SU-DHL-6 (cell line): ENCODE data around the gene ITGB6.

Experiments used
- H2AFZ ChIP-seq: fragments of 200-600 bp; sonication (generic); 2 replicates; pipeline ENCODE4 v1.6.1; 2014; ENCODE audit warnings: low read depth, mild to moderate bottlenecking, moderate library complexity, mixed read lengths, antibody characterized with exemption, low read length; ENCODE audit not compliant: severe bottlenecking
- H3F3A ChIP-seq: fragments of 200-600 bp; shearing (Covaris generic); 2 replicates; pipeline ENCODE4 v1.6.0; 2016; ENCODE audit warnings: antibody characterized with exemption, mild to moderate bottlenecking; ENCODE audit not compliant: insufficient read depth
- H3K27ac ChIP-seq: fragments of 200-600 bp; sonication (generic); 2 replicates; pipeline ENCODE4 v1.5.1; 2016; ENCODE audit warnings: low read depth, mild to moderate bottlenecking, low read length, moderate library complexity, mixed read lengths
- H3K27me3 ChIP-seq: fragments of 200-600 bp; sonication (generic), shearing (Covaris generic); 2 replicates; pipeline ENCODE4 v1.6.0; 2014; ENCODE audit warnings: mild to moderate bottlenecking, low read length
- H3K36me3 ChIP-seq: fragments of 200-600 bp; sonication (generic); 2 replicates; pipeline ENCODE4 v1.6.1; 2014; ENCODE audit warnings: mild to moderate bottlenecking, low read length, mixed read lengths
- H3K4me2 ChIP-seq: fragments of 300-600, 200-600 bp; shearing (Covaris generic), sonication (generic); 2 replicates; pipeline ENCODE4 v1.6.0; 2014; ENCODE audit warnings: low read length, low read depth, mild to moderate bottlenecking; ENCODE audit not compliant: poor library complexity, severe bottlenecking
- H3K4me3 ChIP-seq: fragments of 200-600 bp; sonication (generic); 2 replicates; pipeline ENCODE4 v1.5.1; 2014; ENCODE audit warnings: antibody characterized with exemption, low read length, mild to moderate bottlenecking, mixed read lengths; ENCODE audit not compliant: insufficient read depth, poor library complexity, severe bottlenecking
- H3K79me2 ChIP-seq: fragments of 200-600 bp; sonication (generic); 2 replicates; pipeline ENCODE4 v1.6.1; 2014; ENCODE audit warnings: mild to moderate bottlenecking, low read length, moderate library complexity; ENCODE audit not compliant: insufficient read depth
- H3K9ac ChIP-seq: fragments of 200-600 bp; sonication (generic); 2 replicates; pipeline ENCODE4 v1.7.0; 2014; ENCODE audit warnings: mild to moderate bottlenecking, low read length
- H3K9me2 ChIP-seq: fragments of 200-600 bp; sonication (generic); replicated peaks from 2 replicates; pipeline ENCODE4 v1.6.1; 2014; ENCODE audit warnings: low read length; ENCODE audit not compliant: insufficient read depth
- H3K9me3 ChIP-seq: fragments of 200-600 bp; sonication (generic); 2 replicates; pipeline ENCODE4 v1.6.1; 2014; ENCODE audit warnings: low read length, mixed read lengths; ENCODE audit not compliant: insufficient read depth
- H4K20me1 ChIP-seq: fragments of 200-600 bp; sonication (generic); 2 replicates; pipeline ENCODE4 v1.6.1; 2014; ENCODE audit warnings: low read depth, mild to moderate bottlenecking, antibody characterized with exemption, low read length, moderate library complexity, mixed read lengths
- EZH2phosphoT487 ChIP-seq: fragments of 200-600 bp; sonication (generic), shearing (Covaris generic); conservative IDR thresholded peaks from 2 replicates; pipeline ENCODE4 v1.6.1; 2018; ENCODE audit warnings: mild to moderate bottlenecking, antibody characterized with exemption, low read length, moderate library complexity, mixed read lengths
- TF ChIP-seq, protein P1 (sequence below): fragments of 200-600 bp; sonication (generic); IDR thresholded peaks from one replicate; pipeline ENCODE4 v1.5.1; 2017; ENCODE audit warnings: antibody characterized with exemption, mild to moderate bottlenecking, low read length, moderate library complexity; ENCODE audit not compliant: insufficient read depth, poor library complexity, severe bottlenecking

The ITGB6 gene

DNA sequence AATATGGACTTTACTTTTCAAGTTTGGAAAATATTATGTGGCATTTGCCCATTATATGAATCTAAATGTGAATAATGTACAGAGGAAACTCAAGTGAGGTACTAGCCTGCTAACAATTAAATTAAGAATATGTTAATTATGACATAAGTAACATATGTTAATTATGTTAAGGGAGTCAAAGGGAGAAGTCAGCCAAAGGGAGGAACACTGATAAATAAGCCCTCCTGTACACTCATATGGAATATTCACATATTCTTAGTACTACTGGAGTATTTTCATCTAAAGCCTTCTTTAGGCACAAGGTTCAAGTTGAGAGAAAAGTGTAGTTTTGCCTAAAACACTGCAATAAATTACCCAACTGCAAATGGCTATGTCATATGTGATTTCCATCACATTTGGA is 30.1 kb downstream of the ITGB6 start:
- H3K27me3 ChIP-seq = no peaks in the 10 kb centered on the region
- no peaks in the 10 kb centered on the region for H3K9me3 ChIP-seq
- no peaks in the 10 kb centered on the region for H3K79me2 ChIP-seq
- H2AFZ ChIP-seq = no peak overlapping the region
- no peaks in the 10 kb centered on the region for H4K20me1 ChIP-seq
- no peak overlapping the region for H3K4me2 ChIP-seq
- no peaks in the 10 kb centered on the region for H3K36me3 ChIP-seq
- H3K4me3 ChIP-seq = no peak overlapping the region
- H3K9ac ChIP-seq = no peak overlapping the region
- no peaks in the 10 kb centered on the region for H3F3A ChIP-seq
- TF ChIP-seq EZH2phosphoT487 = no peak
- TF ChIP-seq, protein P1, sequence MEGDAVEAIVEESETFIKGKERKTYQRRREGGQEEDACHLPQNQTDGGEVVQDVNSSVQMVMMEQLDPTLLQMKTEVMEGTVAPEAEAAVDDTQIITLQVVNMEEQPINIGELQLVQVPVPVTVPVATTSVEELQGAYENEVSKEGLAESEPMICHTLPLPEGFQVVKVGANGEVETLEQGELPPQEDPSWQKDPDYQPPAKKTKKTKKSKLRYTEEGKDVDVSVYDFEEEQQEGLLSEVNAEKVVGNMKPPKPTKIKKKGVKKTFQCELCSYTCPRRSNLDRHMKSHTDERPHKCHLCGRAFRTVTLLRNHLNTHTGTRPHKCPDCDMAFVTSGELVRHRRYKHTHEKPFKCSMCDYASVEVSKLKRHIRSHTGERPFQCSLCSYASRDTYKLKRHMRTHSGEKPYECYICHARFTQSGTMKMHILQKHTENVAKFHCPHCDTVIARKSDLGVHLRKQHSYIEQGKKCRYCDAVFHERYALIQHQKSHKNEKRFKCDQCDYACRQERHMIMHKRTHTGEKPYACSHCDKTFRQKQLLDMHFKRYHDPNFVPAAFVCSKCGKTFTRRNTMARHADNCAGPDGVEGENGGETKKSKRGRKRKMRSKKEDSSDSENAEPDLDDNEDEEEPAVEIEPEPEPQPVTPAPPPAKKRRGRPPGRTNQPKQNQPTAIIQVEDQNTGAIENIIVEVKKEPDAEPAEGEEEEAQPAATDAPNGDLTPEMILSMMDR = no peak
- H3K27ac ChIP-seq = no peak overlapping the region
- no peaks in the 10 kb centered on the region for H3K9me2 ChIP-seq

DNA sequence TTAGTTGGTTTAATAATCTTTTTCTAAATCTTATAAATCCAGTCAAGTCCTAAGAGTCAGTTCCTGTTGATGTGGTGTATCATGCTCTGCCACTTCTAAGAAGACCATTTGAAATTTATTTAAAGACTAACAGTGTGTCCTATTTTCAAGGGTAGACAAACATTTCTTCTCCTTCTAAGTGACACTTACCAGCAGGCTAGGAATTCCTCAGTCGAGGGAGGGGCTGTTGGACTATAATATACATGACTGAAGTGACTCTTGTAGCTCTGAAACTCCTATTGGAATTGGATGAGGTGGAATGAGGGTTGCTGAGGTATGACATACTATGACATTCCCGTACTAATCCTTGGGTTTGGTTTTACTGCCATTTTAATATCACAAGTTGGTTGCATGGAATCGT is 30.6 kb downstream of the ITGB6 start:
- H3K4me2 ChIP-seq = no peak overlapping the region
- no peaks in the 10 kb centered on the region for H3K27me3 ChIP-seq
- H3K9me3 ChIP-seq = no peaks in the 10 kb centered on the region
- H3K9me2 ChIP-seq = no peaks in the 10 kb centered on the region
- no peaks in the 10 kb centered on the region for H3F3A ChIP-seq
- H3K36me3 ChIP-seq = no peaks in the 10 kb centered on the region
- H2AFZ ChIP-seq = no peak overlapping the region
- H3K4me3 ChIP-seq = no peak overlapping the region
- H3K27ac ChIP-seq = no peak overlapping the region
- no peaks in the 10 kb centered on the region for H3K79me2 ChIP-seq
- H3K9ac ChIP-seq = no peak overlapping the region
- no peaks in the 10 kb centered on the region for H4K20me1 ChIP-seq
- TF ChIP-seq EZH2phosphoT487 = no peak
- TF ChIP-seq, protein P1 = no peak

DNA sequence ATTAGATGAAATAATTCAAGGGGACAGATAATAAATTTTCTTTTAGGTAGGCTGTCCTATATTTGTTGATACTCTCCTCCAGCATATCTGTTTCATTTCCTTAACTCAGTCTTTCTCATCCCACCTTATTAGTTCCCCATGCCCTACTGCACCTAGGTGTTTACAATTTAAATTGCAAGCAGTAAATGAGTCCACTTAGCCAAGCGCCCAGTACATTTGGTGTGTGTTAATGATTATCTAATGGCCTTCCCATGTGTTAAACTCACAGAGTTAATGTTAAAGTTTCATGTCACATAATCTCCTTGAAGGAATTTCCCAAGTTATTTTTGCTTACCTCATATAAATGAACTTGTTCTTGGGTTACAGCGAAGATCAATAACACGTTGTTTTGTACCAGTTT is 31.2 kb downstream of the ITGB6 start:
- Histone ChIP-seq H3K36me3 (no peaks in the 10 kb centered on the region), H3K79me2 (no peaks in the 10 kb centered on the region)
- TF ChIP-seq EZH2phosphoT487 = no peak
- TF ChIP-seq, protein P1 = no peak

More for the DNA sequence above, 31.2 kb downstream of the ITGB6 start:
- H3F3A ChIP-seq = no peaks in the 10 kb centered on the region
- H3K27ac ChIP-seq = no peak overlapping the region
- no peaks in the 10 kb centered on the region for H3K9me3 ChIP-seq
- H3K4me2 ChIP-seq = no peak overlapping the region
- no peak overlapping the region for H2AFZ ChIP-seq
- H3K27me3 ChIP-seq = no peaks in the 10 kb centered on the region
- H3K9ac ChIP-seq = no peak overlapping the region
- no peaks in the 10 kb centered on the region for H3K9me2 ChIP-seq
- H4K20me1 ChIP-seq = no peaks in the 10 kb centered on the region
- H3K4me3 ChIP-seq = no peak overlapping the region
